ENCODE results near the gene DOK7.
A peak's percentile ranks its signal among the peaks of the same experiment; 100 is the strongest.

The DOK7 gene, protein sequence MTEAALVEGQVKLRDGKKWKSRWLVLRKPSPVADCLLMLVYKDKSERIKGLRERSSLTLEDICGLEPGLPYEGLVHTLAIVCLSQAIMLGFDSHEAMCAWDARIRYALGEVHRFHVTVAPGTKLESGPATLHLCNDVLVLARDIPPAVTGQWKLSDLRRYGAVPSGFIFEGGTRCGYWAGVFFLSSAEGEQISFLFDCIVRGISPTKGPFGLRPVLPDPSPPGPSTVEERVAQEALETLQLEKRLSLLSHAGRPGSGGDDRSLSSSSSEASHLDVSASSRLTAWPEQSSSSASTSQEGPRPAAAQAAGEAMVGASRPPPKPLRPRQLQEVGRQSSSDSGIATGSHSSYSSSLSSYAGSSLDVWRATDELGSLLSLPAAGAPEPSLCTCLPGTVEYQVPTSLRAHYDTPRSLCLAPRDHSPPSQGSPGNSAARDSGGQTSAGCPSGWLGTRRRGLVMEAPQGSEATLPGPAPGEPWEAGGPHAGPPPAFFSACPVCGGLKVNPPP

DNA sequence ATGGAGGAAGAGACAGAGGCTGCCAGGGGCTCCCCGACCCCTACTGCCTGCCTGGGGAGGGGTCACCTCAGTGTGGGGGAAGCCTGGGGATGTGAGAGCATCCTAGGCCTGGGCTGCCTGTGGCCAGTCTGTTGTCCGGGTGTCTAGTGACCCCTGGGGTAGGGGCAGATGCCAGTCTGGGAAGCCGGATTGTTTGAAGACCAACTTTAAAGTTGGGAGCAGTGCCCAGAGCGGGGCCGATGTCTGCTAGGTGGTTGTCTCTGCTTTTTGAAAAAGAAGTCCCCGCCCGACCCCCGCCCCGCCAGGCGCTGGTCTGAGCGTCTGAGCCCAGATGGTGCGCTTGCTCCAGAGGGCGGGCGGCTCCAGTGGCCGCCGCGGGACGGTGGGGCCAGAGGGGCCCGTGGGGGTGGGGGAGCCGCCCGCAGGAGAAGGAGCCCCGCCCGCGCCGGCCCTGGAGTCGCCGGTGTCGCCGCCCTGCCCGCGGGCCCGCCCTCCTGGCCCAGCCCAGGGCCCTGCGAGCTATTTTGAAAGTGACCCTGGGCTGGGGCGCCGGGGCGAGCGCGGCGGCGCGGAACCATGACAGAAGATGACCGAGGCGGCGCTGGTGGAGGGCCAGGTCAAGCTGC is at the start of gene DOK7:
DOK7 (plus strand) TSS at position 517 of the 626 bp plus-strand sequence; CDS start at position 587, 70 bp downstream.
- peak; percentile 33 for DNase-seq (ENCODE audit: low spot score)

DNA sequence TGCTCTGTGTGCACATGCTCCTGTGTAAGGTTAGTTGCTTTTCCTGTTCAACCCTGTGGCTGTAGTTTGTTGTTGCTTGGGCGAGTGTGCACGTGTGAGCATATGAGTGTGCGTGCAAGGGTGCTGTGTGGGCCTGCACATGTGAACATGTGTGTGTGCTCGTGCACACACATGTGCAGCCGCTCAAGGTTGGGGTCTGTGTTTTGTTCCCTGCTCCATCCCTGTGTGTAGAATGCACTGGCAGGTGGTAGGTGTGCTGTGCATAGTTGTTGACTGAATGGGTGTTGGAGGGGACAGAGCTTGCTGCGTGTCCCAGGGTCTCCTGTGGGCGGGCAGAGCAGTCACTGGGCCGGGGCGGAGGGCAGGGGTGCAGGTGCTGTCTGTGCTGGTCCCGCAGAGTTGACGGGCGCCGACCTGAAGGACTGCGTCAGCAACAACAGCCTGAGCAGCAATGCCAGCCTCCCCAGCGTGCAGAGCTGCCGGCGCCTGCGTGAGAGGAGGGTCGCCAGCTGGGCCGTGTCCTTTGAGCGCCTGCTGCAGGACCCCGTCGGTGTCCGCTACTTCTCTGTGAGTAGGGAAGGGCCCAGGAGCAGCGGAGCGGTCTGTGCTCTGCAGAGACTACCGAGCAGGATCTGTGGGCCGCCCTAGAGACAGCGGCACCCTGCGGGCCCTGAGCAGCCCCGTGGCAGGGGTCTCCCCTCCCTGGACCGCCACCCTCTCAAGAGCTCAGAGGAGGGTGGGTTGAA is 49.3 kb upstream of the DOK7 start:
- DNase-seq (ENCODE audit: low spot score): no peak

DNA sequence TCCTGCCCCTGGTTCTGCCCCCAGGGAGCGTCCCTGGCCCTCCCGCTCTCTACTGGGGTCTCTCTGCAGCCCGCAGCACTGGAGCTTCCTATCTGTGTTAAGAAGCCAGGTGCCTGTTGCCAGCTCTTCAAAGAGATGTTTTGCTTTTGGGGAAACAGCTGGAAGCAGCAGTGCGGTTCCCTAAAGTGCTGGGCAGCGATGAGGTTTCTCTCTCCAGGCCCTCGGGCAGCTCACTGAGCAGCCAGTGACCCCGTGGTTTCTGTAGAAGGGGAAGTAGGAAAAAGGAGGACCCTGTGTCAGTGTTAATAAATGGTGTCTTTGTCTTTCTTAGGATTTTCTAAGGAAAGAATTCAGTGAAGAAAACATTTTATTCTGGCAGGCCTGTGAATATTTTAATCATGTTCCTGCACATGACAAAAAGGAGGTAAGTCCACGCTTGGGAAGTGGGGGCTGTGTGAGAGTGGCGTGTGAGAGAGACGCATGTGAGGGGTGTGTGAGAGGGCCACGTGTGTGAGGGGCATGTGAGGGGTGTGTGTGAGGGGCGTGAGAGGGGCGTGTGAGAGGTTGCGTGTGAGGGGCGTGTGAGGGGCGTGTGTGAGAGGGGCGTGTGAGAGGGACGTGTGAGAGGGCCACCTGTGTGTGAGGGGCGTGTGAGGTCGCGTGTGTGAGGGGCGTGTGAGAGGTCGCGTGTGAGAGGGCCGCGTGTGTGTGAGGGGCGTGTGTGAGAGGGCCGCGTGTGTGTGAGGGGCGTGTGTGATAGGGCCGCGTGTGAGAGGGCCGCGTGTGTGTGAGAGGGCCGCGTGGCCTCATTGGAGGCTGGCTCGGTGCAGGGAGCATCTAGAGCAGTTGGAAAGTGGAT is 48.5 kb upstream of the DOK7 start:
- DNase-seq (ENCODE audit: low spot score): no peak

DNA sequence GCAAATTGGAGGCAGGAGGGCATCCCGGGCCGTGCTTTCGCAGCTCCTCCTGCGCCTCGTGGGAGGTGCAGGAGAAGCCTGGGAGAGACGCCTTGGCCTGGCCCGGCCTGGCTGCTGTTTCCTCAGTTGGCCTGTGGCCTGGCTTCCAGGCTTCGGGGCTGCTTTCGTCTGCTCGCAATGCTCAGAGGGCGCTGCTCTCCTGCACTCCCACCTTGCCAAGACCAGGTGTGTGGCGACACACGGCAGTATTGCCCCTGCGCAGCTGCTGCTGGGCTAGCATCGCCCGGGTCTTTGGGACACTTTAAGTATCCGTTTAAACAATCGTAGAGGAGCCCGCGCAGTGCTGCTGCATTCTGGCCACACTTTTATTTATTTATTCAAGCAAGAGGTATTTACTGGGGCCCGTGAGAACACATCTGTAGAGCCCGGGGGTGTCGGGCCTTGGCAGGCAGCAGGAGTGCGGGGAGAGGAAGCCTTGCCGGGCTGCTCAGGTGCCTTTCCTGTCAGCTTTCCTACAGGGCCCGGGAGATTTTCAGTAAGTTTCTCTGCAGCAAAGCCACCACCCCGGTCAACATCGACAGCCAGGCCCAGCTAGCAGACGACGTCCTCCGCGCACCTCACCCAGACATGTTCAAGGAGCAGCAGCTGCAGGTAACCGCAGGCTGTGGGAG is 47.5 kb upstream of the DOK7 start:
- no peak for DNase-seq (ENCODE audit: low spot score)

DNA sequence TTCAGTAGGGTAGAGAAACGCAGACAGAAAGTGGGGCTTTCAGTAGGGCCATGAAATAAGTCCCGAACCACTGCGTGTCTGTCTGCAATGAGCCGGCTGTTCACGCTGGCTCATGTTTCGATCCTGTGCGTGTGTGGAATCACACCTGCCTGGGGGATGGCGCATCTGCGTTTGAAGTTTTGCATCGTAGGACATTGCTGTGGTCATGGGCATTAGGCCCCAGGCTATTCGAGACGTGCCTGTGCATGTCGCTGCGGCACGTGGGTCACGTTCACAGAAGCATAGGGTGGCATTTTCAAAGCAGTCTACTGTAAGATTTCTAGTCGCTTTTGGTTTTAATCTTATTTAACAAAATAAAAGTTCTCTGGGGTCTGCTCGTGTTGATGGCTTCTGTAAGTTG is 46.8 kb upstream of the DOK7 start:
- DNase-seq (ENCODE audit: low spot score): no peak

DNA sequence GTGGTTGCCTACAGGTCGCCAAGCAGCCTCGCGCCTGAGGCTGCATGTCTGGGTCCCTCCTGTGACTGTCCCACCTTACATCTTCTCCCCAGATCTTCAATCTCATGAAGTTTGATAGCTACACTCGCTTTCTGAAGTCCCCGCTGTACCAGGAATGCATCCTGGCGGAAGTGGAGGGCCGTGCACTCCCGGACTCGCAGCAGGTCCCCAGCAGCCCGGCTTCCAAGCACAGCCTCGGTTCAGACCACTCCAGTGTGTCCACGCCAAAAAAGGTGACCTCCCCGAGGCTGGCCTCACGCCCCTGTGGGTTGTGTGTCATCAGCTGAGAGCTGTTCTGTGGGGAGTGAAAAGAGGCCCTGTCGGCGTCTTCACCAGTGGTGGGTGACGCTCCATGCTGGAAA is 46.3 kb upstream of the DOK7 start:
- no peak for DNase-seq (ENCODE audit: low spot score)

DNA sequence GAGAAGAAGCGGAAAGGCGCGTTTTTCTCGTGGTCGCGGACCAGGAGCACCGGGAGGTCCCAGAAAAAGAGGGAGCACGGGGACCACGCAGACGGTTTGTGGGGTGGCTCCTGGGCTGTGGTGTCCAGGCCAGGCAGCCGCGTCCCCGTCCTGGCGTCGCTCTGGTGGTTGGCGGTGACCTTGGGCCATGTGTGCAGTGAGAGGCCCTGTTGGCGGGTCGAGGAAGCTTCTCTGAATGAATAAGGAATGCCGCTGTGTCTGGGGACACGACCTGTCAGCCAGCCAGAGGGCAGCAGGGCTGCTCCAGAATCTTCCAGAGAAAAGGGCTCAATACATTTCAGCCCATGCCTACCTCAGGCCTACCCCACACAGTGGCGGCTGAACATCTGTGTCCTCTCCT is 45.7 kb upstream of the DOK7 start:
- DNase-seq (ENCODE audit: low spot score): no peak

DNA sequence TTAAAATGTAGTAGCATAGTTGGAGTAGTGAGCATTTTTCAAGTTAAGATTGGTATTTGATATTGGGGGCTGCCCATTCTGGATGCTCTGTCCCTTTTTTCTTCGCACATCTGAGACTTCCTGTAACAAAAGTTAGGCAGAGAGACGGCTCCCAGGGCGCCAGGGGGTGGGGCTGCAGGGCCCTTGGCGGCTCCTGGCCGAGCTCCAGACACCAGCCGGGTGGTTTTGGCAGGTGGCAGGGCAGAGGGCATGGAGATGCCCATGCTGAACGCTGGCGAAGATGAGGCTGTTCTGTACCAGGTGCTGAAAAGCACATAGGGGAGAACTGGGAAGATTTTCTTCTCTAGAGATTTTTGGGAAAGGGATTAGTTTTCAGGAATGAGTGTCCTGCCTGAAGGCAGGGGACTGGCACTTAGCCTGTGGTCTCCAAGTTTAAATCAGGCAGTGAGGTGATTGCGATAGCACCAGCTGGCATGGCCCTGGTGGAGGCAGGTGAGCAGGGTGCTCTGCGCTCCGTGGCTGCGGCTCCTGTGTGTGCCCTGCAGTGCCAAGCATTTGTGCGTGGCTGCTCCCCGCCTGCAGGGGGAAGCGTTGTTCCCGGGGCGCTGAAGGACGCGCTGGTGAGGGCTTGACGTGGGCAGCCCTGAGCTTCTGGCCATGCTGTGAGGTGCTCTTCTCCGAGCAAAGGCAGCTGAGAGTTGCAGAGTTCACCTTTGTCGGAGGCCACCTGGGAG is 44.9 kb upstream of the DOK7 start:
- DNase-seq (ENCODE audit: low spot score): no peak

DNA sequence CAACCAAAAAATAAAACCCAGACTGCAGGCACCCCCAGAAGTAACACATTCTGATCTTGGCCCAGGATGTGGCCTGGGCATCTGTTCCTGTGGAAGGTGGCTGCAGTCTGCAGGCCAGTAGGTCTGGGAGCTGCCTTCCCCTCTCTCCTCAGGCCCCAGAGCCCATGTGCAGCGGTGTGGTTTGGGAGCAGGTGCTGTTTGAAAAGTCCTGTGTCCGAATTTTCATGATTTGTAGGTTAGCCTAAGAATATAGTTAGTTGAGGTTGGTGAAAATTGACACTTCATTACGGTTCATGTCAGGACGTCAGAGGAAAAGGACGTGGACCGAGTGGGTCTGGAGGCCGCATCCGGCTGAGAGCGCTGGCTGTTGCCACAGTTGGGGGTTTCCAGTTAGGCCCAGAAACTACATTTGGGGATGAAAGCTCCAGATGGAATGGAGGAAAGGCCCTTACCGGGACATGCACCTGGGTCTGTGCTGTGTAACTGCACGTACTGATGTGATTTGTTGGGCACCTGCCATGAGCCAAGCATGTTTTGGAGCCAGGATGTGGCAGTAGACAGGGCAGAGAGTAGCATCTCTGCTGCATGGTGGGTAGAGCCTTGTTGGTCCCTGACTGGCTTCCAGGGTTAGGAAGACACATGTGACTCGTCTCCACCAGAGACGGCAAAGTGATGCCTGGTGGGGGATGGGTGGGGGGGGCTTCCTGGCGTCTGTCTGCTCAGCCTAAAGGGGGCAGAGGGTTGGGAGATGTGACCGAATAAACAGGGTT is 43.1 kb upstream of the DOK7 start:
- no peak for DNase-seq (ENCODE audit: low spot score)

DNA sequence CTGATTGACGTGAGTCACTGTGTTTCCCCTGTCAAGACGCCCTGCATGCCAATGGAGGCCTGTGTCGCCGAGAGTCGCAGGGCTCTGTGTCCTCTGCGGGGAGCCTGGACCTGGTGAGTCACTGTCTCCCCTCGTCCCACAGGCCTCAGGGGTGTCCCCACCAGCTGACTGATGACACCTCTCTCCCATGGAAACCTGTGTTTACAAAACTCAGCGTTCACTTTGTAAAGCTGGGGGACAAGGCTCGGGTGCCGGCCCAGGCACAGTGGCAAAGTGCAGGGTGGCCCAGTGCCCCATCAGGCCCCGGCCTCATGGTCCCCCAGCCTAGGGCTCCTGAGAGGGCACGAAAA is 42.5 kb upstream of the DOK7 start:
- DNase-seq (ENCODE audit: low spot score): no peak

DNA sequence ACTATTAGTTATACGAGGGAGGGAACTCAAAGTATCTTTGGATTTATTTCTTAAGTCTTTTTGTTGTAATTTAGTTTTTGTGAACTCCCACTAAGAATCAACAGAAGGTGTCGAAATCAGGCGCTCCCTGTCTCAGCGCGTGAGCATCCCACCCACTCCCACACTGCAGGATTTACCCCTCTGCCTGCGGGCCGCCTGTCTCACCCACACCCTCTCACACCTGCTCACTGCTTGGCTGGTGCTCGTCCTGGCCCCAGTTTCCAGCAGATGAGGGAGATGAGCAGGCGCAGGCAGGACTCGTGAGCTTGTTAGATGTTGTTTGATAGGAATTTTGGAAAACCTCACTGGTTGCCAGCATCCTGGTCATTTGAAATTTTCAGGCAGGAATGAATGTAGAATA is 42.1 kb upstream of the DOK7 start:
- DNase-seq (ENCODE audit: low spot score): no peak

DNA sequence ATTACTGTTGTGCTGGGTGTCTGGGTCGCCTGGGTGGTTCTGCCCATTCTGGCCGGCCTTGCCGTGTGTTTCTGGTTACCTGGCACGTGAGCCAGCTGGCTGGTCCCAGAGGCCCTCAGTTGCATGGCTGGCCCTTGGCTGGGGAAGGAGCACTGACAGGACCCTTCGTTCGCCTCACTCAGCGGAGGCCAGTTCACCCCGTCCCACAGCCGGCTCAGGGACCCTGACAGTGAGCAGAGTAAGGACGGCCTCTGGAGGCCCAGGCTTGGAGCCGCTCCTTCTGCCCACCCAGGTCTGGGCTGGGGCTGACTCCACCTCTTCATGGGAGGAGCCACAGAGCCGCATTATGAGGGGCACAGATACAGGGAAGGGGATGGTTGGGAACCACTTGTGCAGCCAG is 41.6 kb upstream of the DOK7 start:
- no peak for DNase-seq (ENCODE audit: low spot score)

DNA sequence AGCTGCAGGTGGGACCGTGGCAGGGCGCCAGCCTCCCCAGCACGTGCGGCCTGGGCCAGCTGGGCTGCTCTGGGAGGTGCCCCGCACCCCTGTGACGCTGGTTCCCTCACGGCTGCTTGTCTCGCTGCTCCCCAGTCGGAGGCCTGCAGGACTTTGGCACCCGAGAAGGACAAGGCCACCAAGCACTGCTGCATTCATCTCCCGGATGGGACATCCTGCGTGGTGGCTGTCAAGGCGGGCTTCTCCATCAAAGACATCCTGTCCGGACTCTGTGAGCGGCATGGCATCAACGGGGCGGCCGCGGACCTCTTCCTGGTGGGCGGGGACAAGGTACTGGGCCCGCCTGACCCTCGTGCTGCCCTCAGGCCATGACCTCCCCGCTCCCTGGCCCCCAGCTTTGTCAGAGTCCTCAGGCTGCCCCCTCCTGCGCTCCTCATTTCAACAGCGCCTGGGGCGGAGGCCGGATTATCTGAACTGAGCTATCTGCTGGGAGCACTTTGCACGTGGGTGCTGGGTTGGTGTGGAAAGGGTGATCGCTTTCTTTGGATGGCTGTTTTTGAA is 40.8 kb upstream of the DOK7 start:
- no peak for DNase-seq (ENCODE audit: low spot score)

DNA sequence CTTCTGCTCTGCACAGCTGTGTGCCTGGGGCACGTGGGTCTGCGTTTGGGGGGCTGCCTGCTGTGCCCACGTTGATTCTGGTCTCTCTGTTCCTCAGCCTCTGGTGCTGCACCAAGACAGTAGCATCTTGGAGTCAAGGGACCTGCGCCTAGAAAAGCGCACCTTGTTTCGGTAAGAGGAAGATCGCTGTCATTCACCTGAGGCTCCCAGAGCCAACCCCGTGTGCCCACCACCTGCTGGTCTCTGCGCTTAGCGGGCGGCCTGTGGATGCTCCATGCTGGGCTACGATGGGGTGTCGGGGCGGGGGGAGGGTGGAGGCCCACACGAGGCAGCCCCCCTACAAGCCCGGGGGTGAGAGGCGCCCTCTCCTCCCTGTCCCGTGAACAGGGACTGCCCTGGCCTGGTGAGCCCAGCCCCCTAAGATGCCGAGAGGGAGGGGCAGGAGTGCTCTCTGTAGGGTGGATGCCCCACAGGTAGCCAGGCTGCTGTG is 40.3 kb upstream of the DOK7 start:
- no peak for DNase-seq (ENCODE audit: low spot score)

DNA sequence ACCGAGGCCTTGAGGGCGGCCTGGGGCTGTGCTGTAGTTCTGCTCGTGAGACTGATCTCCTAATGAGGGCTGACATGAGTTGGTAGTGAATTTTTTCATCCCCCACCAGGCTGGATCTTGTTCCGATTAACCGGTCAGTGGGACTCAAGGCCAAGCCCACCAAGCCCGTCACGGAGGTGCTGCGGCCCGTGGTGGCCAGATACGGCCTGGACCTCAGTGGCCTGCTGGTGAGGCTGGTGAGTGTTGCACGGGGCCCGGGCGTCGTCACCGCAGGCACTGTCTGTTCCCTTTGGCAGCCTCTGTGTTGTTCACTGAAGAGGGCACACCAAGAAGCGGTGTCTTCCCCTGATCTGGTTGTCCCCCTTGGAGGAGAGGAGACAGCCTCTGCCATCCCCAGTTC is 39.7 kb upstream of the DOK7 start:
- DNase-seq (ENCODE audit: low spot score): no peak

DNA sequence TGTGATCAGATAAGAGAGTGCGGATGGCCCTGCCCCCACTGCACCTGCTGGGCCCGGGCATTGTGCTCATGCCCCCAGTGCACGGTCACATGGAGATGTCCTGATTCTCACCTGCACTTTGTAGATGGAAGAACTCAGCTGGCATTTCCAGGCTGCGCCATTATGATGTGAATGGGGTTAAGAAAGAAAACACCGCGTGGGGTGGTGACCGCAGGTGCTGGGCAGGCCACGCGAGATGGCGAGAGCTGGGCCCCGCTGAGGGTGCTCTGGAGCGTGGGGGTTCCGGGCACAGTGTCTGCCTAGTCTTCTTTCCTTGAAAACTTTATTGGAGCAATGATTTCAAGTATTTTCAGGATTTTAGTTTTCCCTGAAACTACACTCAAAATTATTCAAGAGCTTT is 39.2 kb upstream of the DOK7 start:
- DNase-seq (ENCODE audit: low spot score): no peak

DNA sequence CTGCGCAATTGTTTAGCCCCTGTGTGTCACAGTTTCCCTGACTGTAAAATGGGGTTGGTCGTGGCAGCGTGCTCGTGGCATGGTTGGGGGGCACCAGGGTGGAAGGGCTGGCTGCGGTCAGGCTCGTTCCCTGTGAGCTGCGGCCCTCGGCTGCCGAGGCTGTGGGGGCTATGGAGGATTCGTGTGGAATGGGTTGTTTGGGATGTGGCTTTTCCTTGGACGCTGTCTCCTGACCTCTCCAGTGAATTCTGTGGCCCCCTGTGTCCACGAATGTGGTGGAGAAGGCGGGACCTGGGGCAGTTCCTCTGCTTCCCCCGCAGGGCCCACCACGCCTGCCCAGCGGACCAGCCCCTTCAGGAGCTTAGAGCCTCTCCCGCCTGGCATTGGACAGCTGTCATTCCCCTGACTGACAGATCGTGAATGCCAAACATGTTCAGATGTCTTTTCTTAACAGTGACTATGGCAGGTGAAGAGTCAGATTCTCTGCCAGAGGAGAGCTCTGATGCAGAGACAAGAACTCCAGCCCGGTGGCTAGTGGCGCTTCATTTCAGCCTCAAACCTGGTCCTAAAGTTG is 38.5 kb upstream of the DOK7 start:
- no peak for DNase-seq (ENCODE audit: low spot score)

DNA sequence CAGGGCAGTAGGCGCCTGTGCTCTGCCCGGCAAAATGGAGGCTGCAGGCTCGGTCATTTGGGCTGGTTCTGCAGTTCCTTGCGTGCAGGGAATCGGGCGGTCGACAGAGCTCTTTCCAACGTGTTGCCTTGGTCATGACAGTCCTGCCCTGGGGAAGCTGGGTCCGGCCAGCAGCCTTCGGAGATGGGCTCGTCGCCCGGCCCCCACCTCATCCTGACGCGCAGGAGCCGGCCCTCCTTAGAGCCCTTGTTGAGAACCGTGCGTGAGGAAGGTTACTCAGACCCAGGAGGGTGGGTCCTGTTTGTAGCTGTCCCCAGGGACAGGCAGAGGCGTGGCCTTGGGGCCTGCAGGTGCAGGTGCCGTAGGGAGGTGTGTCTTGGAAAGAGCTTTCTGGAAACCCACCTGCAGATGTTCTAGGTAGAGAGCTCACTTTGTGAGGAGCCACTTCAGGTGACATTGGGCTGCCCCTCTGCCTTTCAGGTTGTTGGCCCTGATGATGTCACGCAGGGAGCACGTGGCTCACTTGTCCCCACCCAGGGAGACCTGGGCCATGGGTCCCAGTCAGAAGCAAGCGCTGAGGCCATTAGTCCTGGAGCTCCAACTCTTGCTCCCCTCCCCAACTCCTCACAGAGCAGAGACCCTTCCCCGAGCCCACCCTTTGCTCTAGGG is 36.5 kb upstream of the DOK7 start:
- no peak for DNase-seq (ENCODE audit: low spot score)

DNA sequence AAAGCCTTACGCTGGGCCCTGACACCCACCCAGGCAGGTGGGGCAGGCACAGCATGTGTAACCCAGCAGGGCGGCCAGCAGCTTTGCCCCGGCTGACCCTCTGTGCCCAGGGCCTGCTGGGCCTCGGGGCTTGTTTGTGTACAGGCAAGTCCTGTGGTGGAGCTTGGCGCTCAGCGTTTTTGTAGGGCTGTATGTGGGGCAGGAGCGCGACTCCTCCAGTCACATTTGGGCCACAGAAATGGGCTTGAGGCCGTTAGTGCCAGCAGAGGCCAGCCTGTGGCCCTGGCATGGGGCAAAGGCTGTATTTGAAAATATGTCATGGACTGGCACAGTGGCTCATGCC is 36.0 kb upstream of the DOK7 start:
- no peak for DNase-seq (ENCODE audit: low spot score)

All from LoVo (cell line).